Measurements from ENCODE around the gene ATP10B.

DNA sequence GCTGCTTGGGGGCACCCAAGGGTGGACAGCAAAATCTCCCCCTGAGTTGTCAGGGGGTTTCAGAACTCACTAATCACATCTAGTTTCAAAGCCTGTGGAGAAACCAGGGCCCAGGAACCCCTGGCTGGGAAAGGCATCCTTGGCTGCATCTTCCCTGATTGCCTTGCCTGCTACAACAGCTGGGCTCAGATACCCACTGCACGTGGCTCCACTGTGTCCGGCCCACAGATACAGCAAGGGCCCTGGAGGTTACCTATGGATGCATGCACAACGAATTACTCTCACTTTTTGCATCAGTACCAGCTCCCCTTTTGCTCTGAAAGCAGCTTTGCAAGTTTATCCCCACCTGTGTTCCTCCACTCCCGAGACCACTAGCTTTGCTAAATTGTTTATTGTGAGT is 55.0 kb downstream of the ATP10B start:
- TF ChIP-seq POLR2A (IDR thresholded peaks at IDR 0.05), result no peak
- TF ChIP-seq CTCF (IDR thresholded peaks at IDR 0.05), result no peak

Data from Peyer's patch (tissue), 4 donors.